A673 (cell line): ENCODE data around the gene RIPOR1. TPM values are rescaled to one million over a fixed set of nuclear protein-coding genes. Genes with fewer than 3 reads are reported as not detected.

Experiments used
- BruUV-seq: library from RNA; stranded (reverse); fragments of 400-500 nt; replicated peaks from 2 replicates; lab custom pipeline; 2021; lab: Mats Ljungman, UMichigan
- CTCF ChIA-PET: fragments of 300-600 bp; sonication (Branson Sonifier 250); formaldehyde crosslinking; loops from one replicate; lab custom pipeline; 2022; ENCODE audit warnings: antibody characterized with exemption; lab: Charles Lee
- POLR2A ChIA-PET: fragments of 300-600 bp; sonication (Branson Sonifier 250); formaldehyde crosslinking; loops from one replicate; lab custom pipeline; 2022; ENCODE audit warnings: antibody characterized with exemption; ENCODE audit not compliant: low non-redundant PET; lab: Charles Lee
- DNase-seq: peaks from one replicate; pipeline ENCODE4 v3.0.0-alpha.2; 2015; ENCODE audit warnings: low spot score
- H3K27ac ChIP-seq: fragments of 200-600 bp; sonication (generic); 2 replicates; pipeline ENCODE4 v1.5.1; 2016; ENCODE audit warnings: mixed run types, low read depth, mild to moderate bottlenecking, mixed read lengths, antibody characterized with exemption, low read length; ENCODE audit not compliant: poor library complexity, severe bottlenecking
- H3K27me3 ChIP-seq: fragments of 200-600 bp; sonication (generic); replicated peaks from 2 replicates; pipeline ENCODE4 v1.6.1; 2017; ENCODE audit warnings: mixed run types, low read depth, mild to moderate bottlenecking, mixed read lengths, antibody characterized with exemption, low read length; ENCODE audit not compliant: insufficient read depth, poor library complexity
- H3K36me3 ChIP-seq: fragments of 200-600 bp; sonication (generic); 2 replicates; pipeline ENCODE4 v1.6.1; 2016; ENCODE audit warnings: mixed run types, mild to moderate bottlenecking, mixed read lengths, antibody characterized with exemption, low read length; ENCODE audit not compliant: insufficient read depth, poor library complexity, severe bottlenecking
- H3K4me1 ChIP-seq: fragments of 200-600 bp; sonication (generic); 2 replicates; pipeline ENCODE4 v1.6.1; 2017; ENCODE audit warnings: mixed run types, mild to moderate bottlenecking, mixed read lengths, antibody characterized with exemption, low read length; ENCODE audit not compliant: insufficient read depth, poor library complexity, severe bottlenecking
- H3K4me3 ChIP-seq: fragments of 200-600 bp; sonication (generic); 2 replicates; pipeline ENCODE4 v1.5.1; 2016; ENCODE audit warnings: low read depth, mixed run types, mild to moderate bottlenecking, mixed read lengths, low read length; ENCODE audit not compliant: poor library complexity, severe bottlenecking
- H3K9me3 ChIP-seq: fragments of 200-600 bp; sonication (generic); 2 replicates; pipeline ENCODE4 v1.6.1; 2016; ENCODE audit warnings: mixed run types, low read depth, mild to moderate bottlenecking, mixed read lengths, antibody characterized with exemption, low read length; ENCODE audit not compliant: poor library complexity, severe bottlenecking
- CTCF ChIP-seq: fragments of 300-800, 200-600 bp; sonication (generic); conservative IDR thresholded peaks from 2 replicates; pipeline ENCODE4 v1.5.1; 2017; ENCODE audit warnings: low read depth, mild to moderate bottlenecking, antibody characterized with exemption, low read length, moderate library complexity, mixed read lengths
- EZH2 ChIP-seq: fragments of 200-600 bp; sonication (generic); IDR thresholded peaks from 2 replicates; pipeline ENCODE4 v1.6.1; 2017; ENCODE audit warnings: borderline replicate concordance, low read depth, mild to moderate bottlenecking, mixed read lengths, antibody characterized with exemption, low read length; ENCODE audit not compliant: poor library complexity, severe bottlenecking
- intact Hi-C: fragments of 100-400 bp; cut with micrococcal nuclease; formaldehyde crosslinking; loops from one replicate; pipeline ENCODE4 v1.10.0; 2022; ENCODE audit not compliant: unreplicated experiment
- total RNA-seq: library from RNA; stranded (reverse); gene quantifications from 2 replicates; pipeline ENCODE4 v1.2.3, GENCODE V29; 2021

Gene RIPOR1
- total RNA-seq, 1 experiment from 2014 or later, result 22.9 TPM

- Histone ChIP-seq H3K27ac (no peak overlapping the region), H3K4me3 (no peak overlapping the region), H3K27me3 (peaks cover 4% of the 10 kb centered on the region), H3K4me1 (peaks cover 6% of the 10 kb centered on the region), H3K36me3 (peaks cover 8% of the 10 kb centered on the region), H3K9me3 (no peaks in the 10 kb centered on the region)
- no peak for DNase-seq
- BruUV-seq, result no TSS peak
- intact Hi-C loops, result no loop called here
- CTCF ChIA-PET, result no interaction called here
- POLR2A ChIA-PET, result no interaction called here
- TF ChIP-seq EZH2 (no peak), CTCF (no peak)
These were observed 14.4 kb downstream of the RIPOR1 start for GRCh38 chr16:67543036-67543435.

GRCh38 chr16:67543582-67543981, 15.0 kb downstream of the RIPOR1 start:
- Histone ChIP-seq H3K27ac (no peak overlapping the region), H3K4me1 (peaks cover 1% of the 10 kb centered on the region), H3K27me3 (no peaks in the 10 kb centered on the region), H3K4me3 (no peak overlapping the region), H3K9me3 (no peaks in the 10 kb centered on the region), H3K36me3 (peaks cover 8% of the 10 kb centered on the region)
- no TSS peak for BruUV-seq
- intact Hi-C loops, result no loop called here
- ChIA-PET CTCF (no interaction called here), POLR2A (no interaction called here)
- TF ChIP-seq CTCF, result no peak
- no peak for TF ChIP-seq EZH2
- DNase-seq, result no peak

- H3K9me3 ChIP-seq, result no peaks in the 10 kb centered on the region
- H3K27me3 ChIP-seq, result no peaks in the 10 kb centered on the region
- no peak overlapping the region for H3K4me3 ChIP-seq
- no peak for DNase-seq
- intact Hi-C loops, result no loop called here
- peaks cover 8% of the 10 kb centered on the region for H3K36me3 ChIP-seq
- TF ChIP-seq CTCF (no peak), EZH2 (no peak)
- H3K27ac ChIP-seq, result no peak overlapping the region
- ChIA-PET CTCF (interaction anchor here (0.6 kb wide), 1 partner anchor 23 kb away, joined by 3 read pairs; no protein-coding TSS in a partner anchor), POLR2A (no interaction called here)
- no TSS peak for BruUV-seq
- H3K4me1 ChIP-seq, result no peaks in the 10 kb centered on the region
These were observed 15.8 kb downstream of the RIPOR1 start for GRCh38 chr16:67544329-67544841.
